GM21423 (cell line): ENCODE measurements around the gene DNAJC18.
"Not testable (repeated sequence)": the region's sequence is repeated elsewhere in the genome, so short reads cannot be mapped to it uniquely, and the experiment has no call there.

ENCODE experiments used
- ATAC-seq: cut with Tn5 transposase; IDR thresholded peaks from one replicate; pipeline ENCODE4 v1.9.1; 2021; ENCODE audit warnings: mild to moderate bottlenecking, moderate library complexity; ENCODE audit not compliant: unreplicated experiment

DNAJC18 gene

DNA sequence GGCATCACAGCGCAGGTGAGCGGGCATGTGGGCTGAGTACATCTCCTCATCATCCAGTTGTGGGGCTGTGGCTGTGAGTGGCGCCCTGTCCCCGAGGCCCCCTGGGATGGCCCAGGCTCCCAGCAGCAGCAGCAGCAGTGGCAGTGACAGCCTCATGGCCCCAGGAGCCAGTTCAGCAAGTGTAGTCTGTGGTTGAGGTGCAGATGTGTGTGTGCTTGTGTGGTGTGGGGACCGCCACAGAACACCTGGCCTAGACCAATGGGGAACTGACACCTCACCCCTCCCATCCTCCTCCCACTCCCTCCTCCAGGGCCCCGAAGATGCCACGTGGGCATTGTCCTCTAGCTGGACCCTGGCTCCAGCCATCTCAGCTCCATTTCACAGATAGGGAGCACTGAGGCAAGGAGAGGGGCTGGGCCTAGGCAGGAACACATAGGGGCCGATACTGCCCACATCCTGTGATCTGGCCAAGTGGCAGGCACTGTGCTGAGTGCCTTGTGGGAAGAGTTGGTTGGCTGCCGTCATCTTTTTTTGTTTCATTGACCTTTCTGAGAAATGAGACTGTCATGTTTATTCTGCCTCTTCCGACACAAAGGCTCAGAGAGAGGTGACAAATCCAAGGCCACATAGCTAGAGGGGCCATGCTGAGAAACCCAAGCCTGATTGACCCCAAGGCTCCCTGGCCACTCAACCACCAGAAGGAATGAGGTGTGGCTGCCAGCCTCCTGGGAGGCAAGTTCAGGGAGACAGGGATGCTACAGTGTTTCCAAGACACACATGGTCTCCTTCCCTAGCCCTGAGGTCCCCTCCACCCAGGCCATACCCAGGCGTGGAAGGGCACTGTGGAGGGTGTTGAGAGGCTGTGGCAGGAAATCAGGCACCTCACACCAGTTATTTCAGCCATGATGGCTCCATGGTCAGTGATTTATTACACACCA, 49.4 kb downstream of the DNAJC18 start, which contains the start of gene MZB1:
Gene MZB1, minus strand, starts transcription at position 213 of the 938 bp plus-strand sequence. Its CDS starts 57 bp downstream, at position 156.
- peak; percentile 37 for ATAC-seq

DNA sequence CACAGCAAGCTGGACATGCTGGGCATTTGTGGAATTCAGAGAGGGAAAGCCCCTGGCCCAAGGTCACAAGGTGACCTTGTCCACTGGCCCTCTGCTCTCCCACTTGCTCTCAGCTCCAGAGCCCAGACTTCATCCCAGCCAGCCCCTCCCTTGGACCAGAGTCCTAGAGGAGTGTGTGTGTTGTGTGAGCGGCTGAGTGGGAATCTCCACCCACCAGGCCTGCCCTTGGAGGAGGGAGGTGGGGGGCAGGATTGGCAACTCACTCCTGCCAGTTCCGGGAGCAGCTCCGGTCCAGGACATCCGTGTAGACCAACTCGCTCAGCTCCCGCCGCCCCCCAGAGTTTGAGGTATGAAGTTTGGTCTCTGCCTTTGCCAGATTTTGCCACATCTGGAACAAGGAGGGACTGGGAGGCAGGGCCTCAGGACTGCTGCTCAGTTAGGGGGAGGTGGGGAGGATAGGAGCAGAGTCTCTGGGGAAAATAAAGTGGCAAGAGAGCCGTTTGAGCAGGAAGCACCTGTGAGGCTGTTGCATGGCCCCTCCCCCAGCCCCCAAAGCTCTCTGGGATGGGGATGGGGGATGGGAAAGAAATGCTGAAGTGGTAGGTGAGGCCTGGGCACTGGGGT, 51.0 kb downstream of the DNAJC18 start:
- no peak for ATAC-seq

DNA sequence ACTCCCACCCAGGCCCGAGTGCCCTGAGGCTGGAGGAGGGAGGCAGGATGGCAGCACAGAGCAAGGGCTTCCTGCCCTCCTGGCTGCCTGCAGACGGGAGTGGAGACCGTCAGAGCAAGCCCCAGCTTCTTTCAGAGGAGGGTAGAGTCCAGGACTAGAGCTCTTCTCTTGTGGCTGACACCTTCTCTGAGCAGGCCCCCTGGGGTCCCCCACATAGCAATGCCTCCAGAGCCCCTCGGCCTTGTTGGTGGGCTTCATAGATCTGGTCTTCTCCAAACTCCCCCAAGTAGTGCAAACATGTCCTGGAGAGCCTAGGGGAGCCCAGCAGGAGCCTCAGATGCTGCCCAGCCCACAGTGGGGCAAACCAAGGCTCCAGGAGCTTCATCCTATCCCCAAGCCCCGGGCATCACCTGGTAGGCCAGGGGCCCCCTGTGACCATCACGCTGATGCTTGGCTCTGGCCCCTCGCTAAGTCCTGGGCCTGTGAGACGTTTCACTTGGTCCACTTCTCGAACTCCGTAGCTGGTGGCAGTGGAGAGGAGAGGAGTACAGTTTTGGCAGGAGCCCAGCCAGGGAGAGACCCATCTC, 51.6 kb downstream of the DNAJC18 start:
- ATAC-seq: no peak

DNA sequence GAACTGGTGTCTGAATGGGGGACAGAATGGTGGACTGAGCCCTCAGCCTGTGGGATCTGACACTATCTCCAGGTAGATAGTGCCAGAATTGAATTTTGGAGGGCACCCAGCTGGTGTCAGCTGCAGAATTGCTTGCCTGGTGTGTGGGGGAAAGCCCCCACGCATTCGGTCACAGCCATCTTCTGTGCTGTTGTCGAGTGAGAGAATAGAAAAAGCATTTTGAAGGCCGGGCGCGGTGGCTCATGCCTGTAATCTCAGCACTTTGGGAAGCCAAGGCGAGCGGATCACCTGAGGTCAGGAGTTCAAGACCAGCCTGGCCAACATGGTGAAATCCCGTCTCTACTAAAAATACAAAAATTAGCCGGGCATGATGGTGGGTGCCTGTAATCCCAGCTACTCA, 52.4 kb downstream of the DNAJC18 start:
- ATAC-seq: not testable (repeated sequence)

DNA sequence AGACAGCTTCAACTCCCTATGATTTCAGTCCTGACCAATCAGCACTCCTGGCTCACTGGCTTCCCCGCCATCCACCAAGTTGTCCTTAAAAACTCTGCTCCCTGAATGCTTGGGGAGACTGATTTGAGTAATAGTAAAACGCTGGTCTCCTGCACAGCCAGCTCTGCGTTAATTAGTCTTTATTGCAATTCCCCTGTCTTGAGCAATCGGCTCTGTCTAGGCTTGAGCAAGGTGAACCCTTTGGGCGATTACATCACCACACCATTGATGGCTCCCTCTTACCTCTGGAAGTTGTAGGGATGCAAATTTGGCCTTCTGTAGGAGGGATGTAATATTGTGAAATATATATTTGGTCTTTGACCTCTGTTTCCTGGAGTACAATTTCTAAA, 53.3 kb downstream of the DNAJC18 start:
- ATAC-seq: no peak

DNA sequence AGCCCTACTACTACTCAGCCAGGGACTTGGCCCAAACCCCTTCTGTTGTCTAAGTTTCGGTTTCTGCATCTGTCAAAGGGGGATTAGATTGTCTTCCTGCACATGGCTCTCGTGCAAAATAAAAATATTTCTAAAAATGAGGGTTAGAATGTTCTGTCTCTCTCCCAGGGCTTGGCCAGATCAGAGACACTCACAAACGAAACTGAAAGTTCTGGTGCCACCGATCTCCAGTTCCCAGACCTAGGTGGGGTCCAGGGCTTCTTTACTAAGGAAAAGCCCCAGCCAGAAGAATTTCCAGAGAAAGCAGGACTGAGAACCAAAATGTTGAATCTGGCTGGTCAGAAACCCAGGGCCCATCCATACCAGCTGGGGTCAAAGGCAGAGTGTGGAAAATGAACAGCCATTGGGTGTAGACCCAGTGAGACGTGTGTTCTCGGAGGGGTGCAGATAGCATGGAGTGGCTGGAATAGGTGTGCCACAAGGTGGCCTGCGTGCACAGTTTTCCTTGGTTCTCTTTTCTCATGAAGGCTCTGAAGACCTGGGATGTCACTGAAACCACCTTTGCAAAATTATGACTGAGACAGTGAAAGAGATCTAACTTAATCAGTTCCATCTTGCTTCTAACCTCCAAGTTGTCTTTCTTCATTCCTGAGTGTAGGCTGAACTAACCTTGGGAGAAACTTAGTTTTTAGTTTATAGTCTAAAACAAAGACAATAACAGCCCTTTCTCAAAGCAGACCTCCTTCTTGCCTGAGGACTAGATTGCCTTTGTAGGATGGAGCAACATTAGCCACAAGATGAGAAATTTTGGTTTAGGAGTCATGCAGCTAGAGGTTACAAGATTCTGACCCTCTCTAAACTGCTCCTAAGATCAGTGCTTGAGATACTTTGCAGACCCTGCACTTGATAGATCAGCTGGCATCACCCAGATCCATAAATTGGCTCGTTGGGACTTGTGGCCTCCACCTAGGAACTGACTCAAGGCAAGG, 54.0 kb downstream of the DNAJC18 start:
- no peak for ATAC-seq

DNA sequence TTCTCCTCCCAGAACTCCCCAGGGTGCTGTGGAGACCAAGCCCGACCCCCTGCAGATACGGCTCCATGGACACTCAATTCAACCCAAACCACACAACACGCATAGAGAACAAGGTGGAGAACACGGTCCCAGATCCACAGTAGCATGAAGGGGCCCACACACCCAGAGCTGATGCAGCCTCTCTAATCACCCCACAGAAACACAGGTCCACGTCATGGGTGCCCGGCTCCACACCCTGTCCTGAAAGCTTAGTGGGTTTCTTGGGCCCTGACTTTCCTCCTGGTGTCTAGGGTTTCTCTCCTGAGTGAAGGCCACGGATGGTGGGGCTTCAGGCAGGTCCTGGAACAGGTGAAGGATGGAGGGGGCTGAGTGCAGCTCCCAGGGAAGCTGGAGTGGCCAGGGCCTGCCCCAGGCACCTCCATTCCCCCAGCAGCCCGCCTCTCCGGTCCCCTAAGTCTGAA, 54.7 kb downstream of the DNAJC18 start:
- ATAC-seq: no peak

DNA sequence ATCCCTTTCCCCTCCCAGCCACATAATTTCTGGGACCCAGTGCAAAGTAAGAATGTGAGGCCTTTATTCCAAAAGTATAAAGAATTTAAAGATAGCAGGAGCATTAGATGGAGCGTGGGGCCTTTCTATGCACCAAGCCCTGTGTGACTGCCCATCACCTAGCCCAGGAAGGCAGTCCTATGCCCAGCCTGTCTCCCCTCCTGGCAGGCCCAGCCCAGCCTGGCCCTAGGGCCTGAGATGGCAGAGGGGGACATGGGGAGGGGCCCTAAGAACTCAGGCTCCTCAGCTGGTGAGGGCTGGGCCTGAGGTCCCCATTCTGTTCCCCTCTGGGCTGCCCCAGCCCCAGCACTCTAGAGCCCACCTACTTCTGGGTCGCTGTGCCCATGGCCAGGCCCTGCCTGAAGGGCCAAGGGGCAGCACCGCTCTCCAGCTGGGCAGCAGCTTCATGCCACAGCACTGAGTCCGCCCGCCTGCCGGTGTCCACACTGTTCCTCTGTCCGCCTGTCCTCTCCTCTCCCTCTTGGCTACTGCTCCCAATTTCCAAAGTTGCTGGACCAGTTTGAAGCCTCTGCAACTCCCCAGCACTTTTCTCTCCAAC, 55.2 kb downstream of the DNAJC18 start:
- ATAC-seq: no peak

DNA sequence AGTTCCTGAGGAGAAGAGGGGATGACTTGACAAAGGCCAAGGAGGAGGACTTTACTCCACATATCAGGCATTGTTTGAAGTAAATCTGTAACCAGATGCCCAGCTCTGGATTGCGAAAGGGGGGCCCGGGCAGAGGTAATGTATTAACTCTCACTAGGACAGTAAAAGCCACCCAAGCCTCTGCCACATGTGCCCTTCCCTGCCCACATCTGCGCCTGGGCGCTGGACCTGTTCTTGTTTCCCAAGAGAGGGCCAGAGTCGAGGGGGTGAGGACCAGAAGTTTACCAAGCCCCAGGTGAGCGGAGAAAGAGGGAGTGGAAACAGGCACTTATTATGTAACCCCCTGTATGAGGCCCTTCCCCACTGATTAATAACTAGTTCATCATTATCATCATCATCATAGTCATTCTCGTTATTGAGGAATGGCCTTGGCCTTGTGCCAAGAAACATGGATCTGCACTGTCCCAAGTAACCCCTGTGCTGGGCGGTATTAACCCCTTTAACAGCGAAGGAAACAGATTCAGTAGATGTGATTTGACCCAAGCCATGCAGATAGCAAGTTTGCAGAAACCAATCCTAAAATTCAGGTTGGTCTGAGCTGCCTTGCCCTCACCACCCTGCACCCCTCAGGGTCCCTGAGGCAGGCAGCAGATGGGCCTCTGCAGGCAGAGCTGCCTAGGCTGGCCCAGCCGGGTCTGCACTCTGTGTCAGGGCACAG, 55.9 kb downstream of the DNAJC18 start, which contains the start of gene SLC23A1:
Gene SLC23A1, minus strand, starts transcription at position 23 of the 718 bp plus-strand sequence. CDS start 44 bp downstream, outside the sequence.
- no peak for ATAC-seq

DNA sequence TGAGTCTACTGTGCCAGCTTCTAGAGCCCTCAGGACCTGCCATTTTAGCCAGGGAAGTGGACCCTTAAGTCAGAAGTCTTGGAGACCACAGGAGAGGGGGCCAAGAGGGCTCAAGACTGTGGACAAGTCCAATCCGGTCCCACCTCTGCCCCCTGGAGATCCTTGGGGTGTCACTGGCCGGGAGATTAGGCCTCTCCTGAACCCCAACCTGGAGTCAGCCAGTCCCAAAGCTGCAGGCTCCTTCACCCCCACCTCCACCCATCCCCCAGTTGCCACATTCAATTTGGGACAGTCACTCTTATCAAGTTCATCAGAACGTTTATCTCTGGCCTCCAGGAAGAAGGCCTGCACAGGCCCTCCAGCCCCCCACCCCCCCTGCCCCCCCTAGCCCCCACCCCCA, 56.5 kb downstream of the DNAJC18 start:
- ATAC-seq: no peak

DNA sequence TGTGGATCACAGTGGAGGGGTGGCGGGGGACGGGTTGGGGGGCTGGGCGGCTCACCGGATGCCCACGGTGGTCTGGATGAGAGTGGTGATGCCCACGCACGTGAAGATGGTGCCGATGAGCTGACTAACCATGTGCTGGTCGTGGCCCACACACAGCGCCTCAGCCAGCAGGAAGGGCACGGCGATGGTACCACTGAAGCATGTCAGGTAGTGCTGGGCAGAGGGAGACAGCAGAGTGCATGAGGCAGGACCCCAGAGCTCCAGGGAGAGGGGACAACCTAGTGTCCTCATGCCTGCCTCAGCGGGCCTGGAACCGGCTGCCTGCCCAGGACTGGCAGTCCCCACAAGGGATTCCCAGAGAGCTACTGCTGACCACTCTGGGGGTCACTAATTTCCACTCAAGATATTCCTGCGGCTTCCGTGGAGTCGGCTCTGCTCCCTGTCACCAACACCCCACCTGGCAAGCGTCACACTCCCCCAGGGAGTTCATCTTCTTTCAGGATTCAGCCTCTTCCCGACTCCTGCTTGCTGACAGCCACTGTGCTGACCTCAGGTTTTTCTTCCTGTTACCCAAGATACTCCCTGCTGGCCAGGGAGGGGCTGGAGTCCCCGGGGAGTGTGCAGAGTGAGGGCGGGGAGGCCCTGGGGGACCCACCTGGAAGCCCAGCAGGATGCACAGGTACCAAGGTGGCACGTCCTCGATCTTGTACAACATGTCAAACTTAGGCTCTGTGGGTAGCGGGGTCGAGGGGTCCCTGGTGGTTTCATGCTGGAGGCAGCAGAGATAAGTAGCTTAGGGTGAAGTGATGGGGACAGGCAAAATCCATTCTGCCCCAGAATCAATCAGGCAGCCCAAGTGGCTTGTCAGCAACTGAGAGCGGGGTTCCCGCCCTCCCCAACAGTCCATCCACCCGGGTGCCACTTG, 57.2 kb downstream of the DNAJC18 start:
- no peak for ATAC-seq

DNA sequence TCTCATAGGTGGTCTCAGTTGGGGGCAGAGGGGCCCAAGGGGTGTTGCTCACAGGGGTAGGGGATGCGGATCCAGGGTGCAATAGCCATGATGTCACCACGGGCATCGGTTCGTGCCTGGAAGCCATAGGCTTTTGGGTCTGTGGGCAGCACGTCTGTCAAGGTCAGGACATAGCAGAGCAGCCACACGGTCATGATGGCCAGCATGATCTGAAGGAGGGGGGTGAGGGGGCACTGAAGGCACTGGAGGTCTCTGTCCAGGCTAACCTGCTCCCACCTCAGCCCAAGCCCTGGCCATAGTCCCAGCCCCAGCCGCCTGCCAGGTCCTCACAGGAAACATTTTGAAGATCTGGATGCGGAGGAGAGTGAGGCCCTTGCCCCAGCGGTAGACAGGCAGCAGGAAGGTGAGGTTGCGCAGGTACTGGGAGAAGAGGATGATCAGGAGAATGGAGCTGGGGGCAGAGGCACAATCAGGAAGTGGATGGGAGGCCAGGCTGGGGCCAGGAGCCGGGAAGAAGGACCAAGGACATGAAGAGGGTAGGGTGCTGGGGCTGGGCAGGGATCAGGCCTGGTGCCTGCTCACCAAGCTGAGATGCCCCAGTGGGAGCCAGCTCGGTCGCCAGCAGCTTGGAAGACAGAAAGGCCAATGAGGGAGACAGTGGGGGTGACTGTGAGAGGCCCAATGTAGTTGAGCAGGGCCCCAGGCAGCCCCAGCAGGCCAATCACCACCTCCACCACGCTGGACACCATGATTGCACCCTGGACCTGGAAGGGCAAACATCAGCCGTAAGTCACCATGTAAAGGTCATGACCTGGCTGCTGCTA, 59.5 kb downstream of the DNAJC18 start:
- no peak for ATAC-seq

DNA sequence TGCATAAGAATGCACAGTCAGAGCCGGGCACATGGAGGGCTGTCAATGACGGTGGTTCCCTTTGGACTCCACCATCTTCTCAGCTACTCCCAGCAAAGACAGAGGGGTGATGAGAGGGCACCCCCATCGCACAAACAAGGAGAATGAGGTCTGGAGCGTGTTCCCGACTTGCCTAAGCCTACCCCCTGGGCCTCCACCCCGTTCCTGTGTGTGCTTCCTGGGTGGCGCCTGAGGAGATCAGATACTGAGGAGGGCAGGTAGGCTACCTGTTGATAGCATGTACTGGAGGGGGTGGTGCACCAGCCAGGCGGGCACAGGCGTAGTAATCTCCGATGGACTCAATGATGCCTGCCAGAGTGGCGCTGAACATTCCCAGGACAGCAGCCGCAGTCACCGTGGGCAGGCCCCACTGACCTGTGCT, 60.4 kb downstream of the DNAJC18 start:
- ATAC-seq: no peak

DNA sequence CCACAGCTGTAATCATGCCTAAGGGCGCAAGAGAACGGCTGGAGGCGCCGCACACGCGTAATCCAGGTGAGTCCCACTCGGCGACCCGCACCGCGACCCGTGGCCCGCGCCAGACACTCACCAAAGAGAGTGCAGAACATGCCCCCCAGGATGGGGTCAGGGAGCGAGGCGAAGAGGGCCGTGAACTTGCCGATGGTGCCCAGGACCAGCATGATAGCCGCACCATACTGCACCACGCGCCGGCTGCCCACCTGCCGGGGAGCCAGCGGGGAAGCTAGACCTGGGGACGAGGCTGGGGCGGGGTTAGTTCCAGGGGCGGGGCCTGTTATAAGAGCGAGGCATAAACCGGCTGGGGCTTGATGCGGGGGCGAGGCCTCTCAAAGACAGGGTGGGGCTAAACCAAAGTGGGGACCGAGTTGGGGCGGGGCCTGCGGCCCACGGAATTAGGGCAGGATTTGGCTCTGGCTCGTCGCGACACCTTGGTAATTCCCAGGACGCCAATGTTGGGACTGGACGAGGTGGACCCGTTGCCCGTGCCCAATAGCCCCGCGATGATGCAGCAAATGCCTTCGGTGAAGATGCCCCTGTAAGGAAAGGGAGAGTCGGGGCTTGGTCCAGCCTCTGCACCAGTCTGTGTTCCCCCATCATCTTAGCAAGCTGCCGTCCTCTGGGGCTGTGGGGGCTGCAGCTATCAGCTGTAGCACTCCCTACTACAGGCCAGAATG, 61.1 kb downstream of the DNAJC18 start:
- no peak for ATAC-seq

DNA sequence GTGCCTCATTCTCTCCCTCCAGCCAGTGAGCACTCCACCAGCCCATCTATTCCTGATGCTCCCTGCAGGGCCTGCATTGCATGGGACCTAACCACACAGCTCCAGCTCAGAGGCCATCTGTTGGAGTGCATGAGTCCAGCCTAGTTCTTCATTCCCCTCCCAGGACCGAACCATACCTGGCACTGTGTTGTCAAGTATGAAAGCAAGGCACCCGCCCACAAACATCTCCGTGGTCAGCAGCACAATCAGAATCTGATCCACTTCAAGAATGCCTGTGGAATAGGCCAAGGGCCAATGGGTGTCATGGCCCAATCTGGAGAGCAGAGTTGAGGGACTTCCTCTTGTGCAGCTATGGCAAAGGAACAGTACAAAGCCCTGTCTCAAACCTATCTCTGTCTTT, 62.1 kb downstream of the DNAJC18 start:
- ATAC-seq: no peak

DNA sequence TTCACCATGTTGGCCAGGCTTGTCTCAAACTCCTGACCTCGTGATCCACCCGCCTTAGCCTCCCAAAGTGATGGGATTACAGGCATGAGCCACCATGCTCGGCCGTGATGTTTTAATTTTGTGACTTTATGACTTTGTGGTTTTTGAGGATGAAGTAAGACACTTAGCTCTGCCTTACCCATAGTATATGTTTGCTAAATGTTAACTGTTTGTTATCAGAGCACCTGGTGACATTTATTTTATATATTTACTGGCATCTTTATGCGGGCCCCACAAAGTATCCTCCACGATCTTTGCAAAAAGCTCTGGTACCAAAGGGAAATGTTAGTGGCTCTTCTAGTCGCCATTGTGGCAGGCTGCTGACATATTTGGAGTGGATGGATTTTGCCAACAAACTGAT, 63.0 kb downstream of the DNAJC18 start:
- no peak for ATAC-seq

DNA sequence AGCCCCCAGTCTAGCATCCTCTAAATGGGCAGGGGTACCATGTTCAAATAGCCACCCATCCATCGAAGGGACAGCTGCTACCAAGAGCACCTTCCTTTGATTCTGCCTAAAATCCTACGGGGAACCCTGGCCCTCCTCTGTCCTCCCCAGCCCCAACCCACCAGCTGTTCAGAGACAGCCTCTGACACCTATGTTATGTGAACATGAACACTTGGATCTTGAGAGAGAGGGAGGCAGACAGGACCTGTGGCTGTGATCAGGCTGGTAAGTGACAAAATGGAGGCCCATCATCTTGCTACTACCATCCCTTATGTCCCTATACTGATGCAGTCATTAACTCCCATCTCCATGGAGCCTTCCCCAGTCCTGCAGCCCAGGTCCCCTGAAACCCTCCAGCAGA, 64.4 kb downstream of the DNAJC18 start:
- ATAC-seq: no peak
